Measurements from ENCODE around the gene MCF2L2. TPM values are rescaled to one million over a fixed set of nuclear protein-coding genes. Genes with fewer than 3 reads are reported as not detected.

The MCF2L2 gene
- total and polyA plus RNA-seq, 2 donors (not counting 1 experiment from before 2014, with no cell fraction given): 0.03 to 1.6 TPM

- no peak for ATAC-seq (ENCODE audit: low read depth)
- no peak overlapping the region for H3K9ac ChIP-seq (ENCODE audit: low read length)
- no peak overlapping the region for H2AFZ ChIP-seq (ENCODE audit: insufficient read depth, low read depth, low read length, poor library complexity, severe bottlenecking)
- CTCF ChIA-PET: no interaction called here
- H3K4me3 ChIP-seq (ENCODE audit: control extremely low read depth in 1 of 5, extremely low read depth in 1 of 5, insufficient read depth in 1 of 5, low read depth in 2 of 5, low read length in 4 of 5): no peak overlapping the region
- H3K27ac ChIP-seq (ENCODE audit: low read length in 2 of 2): no peak overlapping the region
- peaks cover 3% of the 10 kb centered on the region for H3K4me1 Mint-ChIP-seq
- TF ChIP-seq EZH2 (IDR thresholded peaks at IDR 0.05; ENCODE audit: borderline replicate concordance, insufficient read depth, low read depth, low read length, poor library complexity, severe bottlenecking): no peak
- TF ChIP-seq CTCF (IDR thresholded peaks at IDR 0.05): no peak
- WGBS (ENCODE audit: insufficient coverage): 94% methylated on average over 2 of the region's 4 CpGs
- no peaks in the 10 kb centered on the region for H4K20me1 ChIP-seq (ENCODE audit: control insufficient read depth, insufficient read depth, low read length, poor library complexity, severe bottlenecking)
- no peak overlapping the region for H3K27ac Mint-ChIP-seq
- H3K9me3 Mint-ChIP-seq (ENCODE audit: insufficient read depth): no peaks in the 10 kb centered on the region
- peaks cover 1 to 4% (median 1%) of the 10 kb centered on the region in 3 donors for H3K9me3 ChIP-seq (ENCODE audit: control extremely low read depth in 1 of 3, control insufficient read depth in 2 of 3, insufficient read depth in 1 of 3, low read length in 2 of 3)
- intact Hi-C loops (cut with micrococcal nuclease): no loop called here
- H3K27me3 ChIP-seq (replicated peaks in 1 of 4; ENCODE audit: control extremely low read depth in 1 of 4, control insufficient read depth in 3 of 4, insufficient read depth in 4 of 4, low read length in 3 of 4): peaks cover 2 to 76% (median 62%) of the 10 kb centered on the region in 4 experiments
- H3K4me2 ChIP-seq (replicated peaks; ENCODE audit: low read depth, low read length, poor library complexity, severe bottlenecking): no peak overlapping the region
- no peaks in the 10 kb centered on the region for H3K79me2 ChIP-seq (ENCODE audit: control insufficient read depth, insufficient read depth, low read length)
- no peak for DNase-seq
- H3K4me3 Mint-ChIP-seq: no peak overlapping the region
- peaks cover 80% of the 10 kb centered on the region for H3K27me3 Mint-ChIP-seq
- no peaks in the 10 kb centered on the region for H3K36me3 ChIP-seq (replicated peaks in 1 of 2; ENCODE audit: control extremely low read depth in 1 of 2, control insufficient read depth in 1 of 2, extremely low read depth in 1 of 2, insufficient read depth in 2 of 2, low read length in 1 of 2)
- POLR2A ChIA-PET: no interaction called here
- peaks cover 0 to 3% of the 10 kb centered on the region in 2 donors for H3K4me1 ChIP-seq (ENCODE audit: control insufficient read depth in 2 of 2, insufficient read depth in 2 of 2, low read length in 2 of 2)
Observed at GRCh38 chr3:183148056-183148455, 280.4 kb downstream of the MCF2L2 start.

- H3K36me3 ChIP-seq (replicated peaks in 1 of 2; ENCODE audit: control extremely low read depth in 1 of 2, control insufficient read depth in 1 of 2, extremely low read depth in 1 of 2, insufficient read depth in 2 of 2, low read length in 1 of 2): no peaks in the 10 kb centered on the region
- H3K27ac ChIP-seq (ENCODE audit: low read length in 2 of 2): no peak overlapping the region
- no peaks in the 10 kb centered on the region for H3K79me2 ChIP-seq (ENCODE audit: control insufficient read depth, insufficient read depth, low read length)
- Mint-ChIP-seq H3K27me3 (peaks cover 86% of the 10 kb centered on the region), H3K4me1 (no peaks in the 10 kb centered on the region), H3K9me3 (ENCODE audit: insufficient read depth) (no peaks in the 10 kb centered on the region), H3K27ac (no peak overlapping the region), H3K4me3 (no peak overlapping the region)
- intact Hi-C loops (cut with micrococcal nuclease): no loop called here
- no peak overlapping the region for H3K4me2 ChIP-seq (replicated peaks; ENCODE audit: low read depth, low read length, poor library complexity, severe bottlenecking)
- DNase-seq (no peak), ATAC-seq (ENCODE audit: low read depth) (no peak)
- H3K9ac ChIP-seq (ENCODE audit: low read length): no peak overlapping the region
- no peak overlapping the region for H3K4me3 ChIP-seq (ENCODE audit: control extremely low read depth in 1 of 5, extremely low read depth in 1 of 5, insufficient read depth in 1 of 5, low read depth in 2 of 5, low read length in 4 of 5)
- ChIA-PET CTCF (no interaction called here), POLR2A (no interaction called here)
- TF ChIP-seq EZH2 (IDR thresholded peaks at IDR 0.05; ENCODE audit: borderline replicate concordance, insufficient read depth, low read depth, low read length, poor library complexity, severe bottlenecking): no peak
- no peak for TF ChIP-seq CTCF (IDR thresholded peaks at IDR 0.05)
- peaks cover 1 to 4% (median 1%) of the 10 kb centered on the region in 3 donors for H3K9me3 ChIP-seq (ENCODE audit: control extremely low read depth in 1 of 3, control insufficient read depth in 2 of 3, insufficient read depth in 1 of 3, low read length in 2 of 3)
- H3K27me3 ChIP-seq (replicated peaks in 1 of 4; ENCODE audit: control extremely low read depth in 1 of 4, control insufficient read depth in 3 of 4, insufficient read depth in 4 of 4, low read length in 3 of 4): peaks cover 2 to 73% (median 60%) of the 10 kb centered on the region in 4 experiments
- H3K4me1 ChIP-seq (ENCODE audit: control insufficient read depth in 2 of 2, insufficient read depth in 2 of 2, low read length in 2 of 2): no peaks in the 10 kb centered on the region
- WGBS (ENCODE audit: insufficient coverage): 83% methylated on average over 1 of the region's 1 CpG
- no peaks in the 10 kb centered on the region for H4K20me1 ChIP-seq (ENCODE audit: control insufficient read depth, insufficient read depth, low read length, poor library complexity, severe bottlenecking)
- H2AFZ ChIP-seq (ENCODE audit: insufficient read depth, low read depth, low read length, poor library complexity, severe bottlenecking): no peak overlapping the region
Observed at GRCh38 chr3:183144363-183144762, 284.1 kb downstream of the MCF2L2 start.

Data from B cell (primary cell).